Measurements from ENCODE around the gene FAM149A.

The FAM149A gene

DNA sequence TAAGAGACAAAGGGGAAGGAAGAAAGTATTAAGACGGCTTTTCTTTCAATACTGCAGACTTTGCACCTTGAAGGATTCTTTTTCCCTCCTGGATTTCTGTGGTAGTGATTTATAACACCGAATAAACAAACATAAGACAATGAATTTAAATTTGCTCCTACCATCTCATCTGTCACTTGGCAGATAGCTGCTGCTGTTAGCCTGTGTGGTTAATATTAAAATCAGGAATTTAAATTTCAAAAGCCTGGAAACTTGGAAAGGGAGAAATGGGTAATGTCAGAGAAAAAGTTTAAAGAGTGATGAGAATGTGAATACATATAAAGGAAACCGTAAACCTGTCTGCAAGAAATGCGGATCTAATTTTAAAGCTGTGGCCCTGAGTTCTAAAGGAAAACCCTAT lies 3.4 kb downstream of the FAM149A start:
- DNase-seq, result no peak

DNA sequence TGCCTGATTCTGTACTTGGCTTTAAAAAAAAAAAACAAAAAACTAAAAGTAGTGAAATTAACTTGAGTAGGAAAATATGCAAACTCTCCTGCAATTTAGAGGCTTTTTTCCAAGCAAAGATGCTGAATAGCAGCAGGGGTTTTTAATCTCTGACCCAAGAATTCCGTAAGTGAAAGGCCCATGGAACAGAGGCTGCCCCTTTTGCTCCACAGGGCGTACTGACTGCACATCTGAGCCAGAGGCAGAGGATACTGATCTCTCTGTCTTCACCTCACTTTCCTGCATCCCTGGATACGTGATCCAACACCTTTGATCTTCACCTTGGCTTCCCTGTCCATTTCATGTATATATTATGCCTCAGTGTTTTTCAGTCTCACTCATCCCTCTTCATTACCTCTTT lies 3.9 kb downstream of the FAM149A start:
- no peak for DNase-seq

DNA sequence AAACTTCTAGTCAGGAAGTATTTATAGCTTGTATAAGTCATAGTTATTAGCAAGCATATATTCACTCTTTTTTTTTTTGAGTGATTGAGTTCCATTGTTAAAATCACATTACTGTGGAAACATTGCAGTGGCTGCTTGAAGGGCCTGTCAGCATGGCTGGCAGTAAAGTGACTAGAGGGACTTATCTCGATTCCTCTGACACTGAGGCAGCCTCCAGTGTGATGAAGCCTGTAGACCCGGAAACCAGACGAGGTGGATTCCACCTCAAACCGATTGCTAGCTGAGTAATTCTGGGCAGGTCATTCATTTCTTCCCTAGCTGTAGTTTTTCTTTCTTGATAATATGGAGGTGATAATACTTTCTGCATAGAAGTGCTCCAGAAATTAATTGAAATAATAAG lies 4.7 kb downstream of the FAM149A start:
- no peak for DNase-seq

DNA sequence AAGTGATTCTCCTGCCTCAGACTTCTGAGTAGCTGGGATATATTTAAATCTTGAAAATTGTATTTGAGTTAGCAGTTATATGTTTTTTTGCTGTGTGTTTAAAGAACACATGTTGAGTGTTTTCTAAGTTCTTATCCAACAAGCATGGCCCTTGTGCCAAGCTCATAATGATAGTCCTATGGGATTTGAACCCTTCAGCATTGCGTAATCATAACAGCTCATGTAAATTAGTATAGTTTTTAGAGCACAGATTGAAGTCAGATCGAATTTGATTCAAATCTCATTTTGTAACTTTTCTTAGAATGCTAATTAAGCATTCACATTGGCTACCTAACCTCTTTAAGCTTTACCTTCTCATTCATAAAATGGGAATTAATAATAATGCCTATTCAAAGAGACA lies 12.2 kb downstream of the FAM149A start:
- no peak for DNase-seq

DNA sequence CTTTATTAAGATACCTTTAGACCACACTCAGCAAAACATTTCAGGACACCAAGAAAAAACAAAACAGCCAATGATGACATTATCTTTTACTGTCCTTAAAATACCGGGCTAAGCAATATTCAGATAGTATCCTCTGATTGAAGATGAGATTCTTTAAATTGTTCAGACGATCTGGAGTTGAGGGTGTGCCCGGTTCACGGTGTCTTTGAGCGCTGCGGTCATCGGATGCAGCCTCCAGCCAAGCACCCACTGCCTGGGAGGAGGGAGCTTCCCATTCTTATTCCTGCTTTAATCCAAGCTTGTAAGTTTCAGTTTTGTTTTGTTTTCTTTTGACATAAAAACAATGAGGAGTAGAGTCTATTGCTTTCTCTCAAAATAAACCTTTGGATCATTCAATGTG lies 14.1 kb downstream of the FAM149A start:
- no peak for DNase-seq

DNA sequence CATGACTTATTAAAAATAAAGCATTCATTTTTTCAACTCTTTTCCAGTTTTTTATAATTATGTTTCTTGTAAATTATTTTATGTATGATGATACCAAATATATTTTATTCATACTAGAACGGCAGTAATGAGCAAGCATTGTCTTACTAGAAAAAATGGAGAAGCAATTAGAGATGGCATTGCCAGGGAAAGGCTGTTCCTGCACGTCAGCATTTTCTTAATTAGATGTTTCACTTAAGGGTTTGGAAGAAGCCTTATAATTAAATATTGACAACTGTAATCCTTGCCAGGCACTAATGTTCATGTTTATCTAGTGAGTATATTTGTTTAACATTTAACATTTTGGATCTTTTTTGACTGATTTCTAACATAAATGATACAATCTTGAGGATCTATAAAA lies 16.6 kb downstream of the FAM149A start:
- no peak for DNase-seq

DNA sequence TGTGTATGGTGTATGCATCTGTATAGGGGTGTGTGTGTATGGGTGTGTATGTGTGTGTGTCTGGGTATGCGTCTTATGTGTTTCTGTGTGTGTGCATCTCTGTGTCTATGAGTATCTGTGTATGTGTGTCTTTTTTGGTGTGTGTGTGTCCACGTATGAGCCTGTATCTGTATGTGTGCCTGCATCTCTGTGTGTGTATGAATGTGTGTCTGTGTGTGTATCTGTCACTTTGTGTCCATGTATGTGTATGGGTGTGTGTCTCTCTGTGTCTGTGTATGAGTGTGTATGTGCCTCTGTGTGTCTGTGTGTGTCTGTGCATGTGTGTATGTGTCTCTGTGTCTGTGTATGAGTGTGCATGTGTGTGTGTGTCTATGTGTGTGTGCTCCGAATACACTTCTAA lies 24.3 kb downstream of the FAM149A start:
- DNase-seq, result no peak

DNA sequence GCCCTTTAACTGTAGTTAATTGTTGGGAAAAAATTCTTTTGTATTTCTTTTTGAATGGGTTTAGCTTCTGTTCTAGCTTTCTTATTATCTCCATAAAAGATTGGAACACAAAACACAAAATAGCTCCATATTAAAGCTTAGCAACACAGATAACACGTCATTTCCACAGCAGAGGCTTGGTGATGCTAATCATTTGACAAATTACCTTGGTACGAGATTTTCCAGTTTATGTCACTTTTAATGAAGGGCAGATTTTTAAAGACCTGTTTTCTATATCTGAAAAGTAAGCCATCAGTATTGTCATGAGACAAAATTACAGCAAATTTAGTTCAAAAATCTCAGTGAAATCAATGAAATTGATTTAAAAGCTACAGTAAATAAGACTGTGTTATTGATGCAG lies 27.4 kb downstream of the FAM149A start:
- no peak for DNase-seq

DNA sequence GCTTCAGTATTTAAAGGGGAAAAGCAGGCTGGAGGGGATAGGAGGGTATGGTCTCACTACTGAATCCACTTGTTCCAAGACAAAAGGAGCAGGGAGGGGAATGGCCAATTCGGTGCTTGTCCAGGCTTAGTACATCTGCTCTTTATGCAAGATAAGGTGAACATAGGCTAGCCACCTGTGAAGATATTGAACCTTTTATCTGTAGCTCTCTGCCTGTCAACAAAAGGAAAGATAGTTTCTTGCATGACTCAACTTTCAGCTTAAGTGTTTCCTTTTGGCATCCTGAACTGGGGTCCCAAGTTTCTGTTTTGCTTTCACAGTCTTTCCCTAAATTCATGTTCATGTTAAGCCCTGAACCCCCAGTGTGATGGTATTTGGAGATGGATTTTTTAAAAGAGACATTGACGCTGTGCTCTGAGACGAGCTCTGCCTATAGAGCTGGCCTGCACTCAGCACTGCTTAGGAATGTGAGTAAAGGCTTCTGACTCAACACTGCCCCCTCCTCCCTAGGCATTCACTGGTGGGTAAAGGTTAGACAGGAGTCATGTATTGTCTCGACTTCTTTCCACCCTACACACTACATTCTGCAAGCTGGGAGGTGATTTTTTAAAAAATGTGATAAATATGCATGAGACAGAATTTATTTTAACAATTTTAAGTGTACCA lies 28.2 kb downstream of the FAM149A start:
- DNase-seq, result no peak

DNA sequence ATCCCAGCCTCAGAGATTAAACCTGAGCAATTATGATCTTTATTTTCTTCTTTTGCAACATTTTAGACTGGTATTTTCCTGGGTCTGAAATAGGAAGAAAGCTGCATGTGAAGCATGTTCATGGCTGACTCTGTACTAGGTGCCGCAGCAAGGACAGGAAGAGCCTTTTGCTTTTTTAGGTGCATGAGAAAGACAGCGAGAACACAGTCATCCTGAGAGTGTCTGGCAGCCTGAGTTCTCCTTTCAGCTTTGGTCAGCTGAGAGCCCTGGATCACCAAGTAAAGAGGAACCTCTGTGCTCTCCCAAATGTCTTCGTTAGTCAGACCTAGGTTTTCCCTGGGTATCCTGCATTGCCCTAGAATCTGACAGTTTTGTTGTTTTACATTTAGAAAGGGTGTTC lies 29.8 kb downstream of the FAM149A start:
- DNase-seq, result no peak

DNA sequence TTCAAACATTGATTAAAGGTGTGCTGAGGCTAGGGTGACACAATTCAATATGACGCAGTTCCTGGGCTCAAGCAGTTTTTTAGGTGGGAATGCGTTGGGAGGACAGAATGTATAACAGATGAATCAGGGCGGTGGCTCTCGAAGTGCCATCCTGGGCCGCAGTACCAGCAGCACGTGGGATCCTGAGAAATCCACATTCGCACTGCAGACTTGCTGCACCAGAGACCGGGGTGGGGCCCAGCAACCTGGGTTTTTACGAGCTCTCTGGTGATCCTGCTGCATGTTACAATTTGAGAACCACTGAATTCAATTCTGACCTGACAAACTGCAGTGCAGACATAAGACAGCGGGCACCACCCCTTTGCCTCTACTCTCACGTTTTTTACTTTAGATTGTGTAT lies 30.4 kb downstream of the FAM149A start:
- no peak for DNase-seq

DNA sequence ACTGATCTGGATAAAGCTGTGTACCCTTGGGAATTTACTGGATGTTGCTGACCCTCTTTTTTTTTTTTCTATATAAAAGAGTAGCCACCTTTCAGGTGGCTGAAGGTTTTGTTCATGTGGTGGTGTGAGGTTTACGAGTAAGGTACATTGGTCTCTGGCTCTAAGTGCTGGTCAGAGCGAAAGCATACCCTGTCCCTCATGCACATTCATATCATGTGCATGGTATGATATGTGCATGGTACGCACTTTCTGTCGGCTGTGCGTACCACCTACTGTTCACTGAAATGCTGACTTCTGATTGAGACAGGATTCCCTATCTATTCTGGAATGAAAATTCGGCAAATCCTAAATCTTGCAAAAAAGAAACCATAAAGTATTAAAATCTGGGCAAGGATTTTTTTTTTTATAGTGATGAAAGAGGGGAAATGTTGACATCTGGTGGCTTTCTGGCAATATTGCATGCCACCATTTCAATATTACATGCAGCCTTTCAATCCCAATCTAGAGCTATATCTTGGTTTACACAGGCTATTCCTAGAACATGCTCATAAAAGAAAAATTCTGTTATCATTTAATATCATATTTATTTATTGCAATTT lies 32.8 kb downstream of the FAM149A start:
- DNase-seq, result peak; percentile 10

DNA sequence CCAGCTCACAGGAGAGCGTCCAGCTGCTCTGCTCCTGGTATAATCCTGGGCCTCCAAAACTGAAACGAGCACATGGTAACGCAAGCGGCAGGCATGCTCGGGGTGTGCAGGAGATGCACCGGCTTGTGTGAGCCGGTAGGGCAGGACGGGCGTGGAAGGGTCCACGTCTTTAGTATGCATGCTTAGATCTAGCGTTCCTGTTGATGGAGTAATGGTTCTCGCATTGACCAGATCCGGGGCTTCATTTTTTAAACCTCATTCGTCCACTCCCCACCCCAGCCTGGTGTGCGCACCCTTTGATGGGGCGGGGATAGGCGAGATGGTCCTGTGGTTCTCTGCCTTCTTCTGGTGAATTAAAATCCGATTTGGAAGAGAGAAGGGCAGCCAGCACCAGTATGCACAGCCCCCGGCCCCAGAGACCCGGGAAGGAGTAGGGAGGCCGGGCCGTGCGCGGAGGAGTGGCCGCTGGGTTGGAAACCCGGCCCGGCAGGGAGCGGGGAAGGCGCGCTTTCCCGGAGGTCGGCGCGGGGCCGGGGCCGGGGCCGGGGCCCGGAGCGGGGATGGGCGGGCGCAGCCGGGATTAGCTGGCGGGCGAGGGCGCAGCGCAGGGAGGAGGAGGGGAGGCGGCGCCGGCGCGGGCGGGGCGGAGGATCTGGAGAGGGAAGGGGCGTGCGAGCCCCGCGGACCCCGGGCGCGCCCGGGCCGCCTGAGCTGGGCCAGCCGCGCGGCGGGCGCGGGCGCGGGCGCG lies 39.9 kb downstream of the FAM149A start:
- DNase-seq, result peak; percentile 5

DNA sequence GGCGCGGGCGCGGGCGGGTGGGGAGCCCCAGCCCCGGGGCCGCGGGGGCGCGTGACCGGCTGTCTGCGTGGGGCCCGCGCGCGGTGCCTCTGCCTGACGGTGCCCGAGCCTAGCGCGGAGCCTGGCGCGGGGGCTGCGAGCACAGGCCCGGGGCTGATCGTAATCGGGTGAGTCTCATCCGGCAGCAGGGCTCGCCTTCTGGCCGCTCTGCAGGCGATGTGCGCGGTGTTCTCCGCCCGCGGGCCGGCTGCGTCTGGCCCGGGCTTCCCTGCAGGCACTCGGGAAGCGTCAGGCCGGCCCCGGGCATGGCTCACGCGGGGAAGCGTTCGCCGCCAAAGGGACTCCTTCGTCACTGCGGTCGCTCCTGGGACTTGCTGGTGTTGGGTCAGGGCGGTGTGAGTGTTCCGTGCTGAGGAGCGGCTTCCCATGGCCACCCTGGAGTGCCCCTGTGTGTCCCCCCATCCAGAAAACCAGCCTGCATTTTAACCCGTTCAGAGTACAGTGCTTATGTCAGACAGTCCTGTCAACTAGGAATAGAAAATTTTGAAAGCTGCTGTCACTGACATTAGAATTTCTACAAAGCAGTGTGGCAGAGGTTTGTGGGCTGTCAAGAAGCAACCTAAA lies 40.6 kb downstream of the FAM149A start:
- DNase-seq, result peak; percentile 6

DNA sequence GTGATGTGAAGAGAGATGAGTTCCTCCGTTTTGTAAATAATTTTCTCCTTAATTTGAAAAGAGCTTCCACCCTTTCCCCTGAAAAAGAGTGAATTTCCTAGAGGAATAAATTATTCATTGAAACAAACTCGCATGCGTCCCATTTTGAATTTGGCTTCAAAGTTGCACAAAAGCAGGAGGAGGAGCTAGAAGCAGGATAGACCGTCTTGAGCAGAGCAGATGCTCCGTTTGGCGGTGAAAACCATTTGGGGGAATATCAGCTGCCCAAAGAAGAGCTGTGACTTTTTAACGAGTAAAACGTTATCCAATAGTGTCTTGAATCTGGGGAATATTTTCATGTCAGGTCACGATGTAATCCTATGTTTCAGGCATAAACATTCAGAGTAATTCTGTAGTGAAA lies 42.0 kb downstream of the FAM149A start:
- DNase-seq, result no peak

DNA sequence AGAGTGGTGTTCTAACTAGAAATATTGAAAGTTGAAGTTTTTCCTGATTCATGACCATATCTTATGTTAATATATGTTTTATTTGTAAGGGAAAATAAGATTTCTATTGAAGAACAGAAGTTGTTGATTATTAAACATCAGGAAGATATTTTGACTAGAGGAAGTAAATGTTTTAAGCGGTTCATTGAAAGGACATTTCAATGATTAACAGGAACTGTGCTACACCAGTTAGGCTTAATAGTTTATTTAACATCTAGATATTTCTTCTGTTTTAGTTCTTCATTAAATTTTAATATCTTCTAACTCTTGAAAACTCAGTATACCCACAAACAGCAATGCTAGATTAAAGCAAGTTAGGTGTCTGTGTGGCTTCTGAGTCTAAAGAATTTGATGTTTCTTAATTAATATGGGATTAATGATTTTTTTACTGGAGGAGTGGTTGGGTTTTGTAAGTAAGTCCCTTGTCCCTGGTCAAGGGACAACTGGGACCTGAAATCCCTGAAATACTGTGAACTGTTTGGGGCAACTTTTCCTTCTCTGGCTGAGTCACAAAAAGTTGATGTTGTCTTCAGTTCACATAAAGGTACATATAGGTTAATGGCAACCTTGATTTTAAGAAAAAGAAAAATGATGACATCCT lies 44.0 kb downstream of the FAM149A start:
- no peak for DNase-seq

DNA sequence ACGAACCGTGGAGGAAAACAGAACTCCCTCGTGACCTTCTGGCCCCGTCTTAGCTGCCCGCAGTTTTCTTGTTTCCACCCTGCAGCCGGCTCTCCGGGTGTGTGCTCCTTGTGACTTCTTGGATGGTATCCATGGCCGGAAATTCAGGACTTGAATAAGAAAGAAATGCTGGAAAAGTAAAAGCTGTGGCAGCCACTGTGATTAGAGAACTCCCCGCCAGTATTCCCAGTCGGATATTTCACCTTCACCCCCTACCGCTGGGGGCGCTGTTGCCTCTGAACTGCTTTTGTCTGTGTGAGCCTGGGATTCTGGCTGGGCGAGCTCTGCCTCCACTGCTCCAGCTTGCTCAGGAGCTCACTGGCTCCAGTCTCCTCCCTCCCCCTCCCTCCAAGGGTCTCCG lies 45.4 kb downstream of the FAM149A start:
- DNase-seq, result peak; percentile 56

DNA sequence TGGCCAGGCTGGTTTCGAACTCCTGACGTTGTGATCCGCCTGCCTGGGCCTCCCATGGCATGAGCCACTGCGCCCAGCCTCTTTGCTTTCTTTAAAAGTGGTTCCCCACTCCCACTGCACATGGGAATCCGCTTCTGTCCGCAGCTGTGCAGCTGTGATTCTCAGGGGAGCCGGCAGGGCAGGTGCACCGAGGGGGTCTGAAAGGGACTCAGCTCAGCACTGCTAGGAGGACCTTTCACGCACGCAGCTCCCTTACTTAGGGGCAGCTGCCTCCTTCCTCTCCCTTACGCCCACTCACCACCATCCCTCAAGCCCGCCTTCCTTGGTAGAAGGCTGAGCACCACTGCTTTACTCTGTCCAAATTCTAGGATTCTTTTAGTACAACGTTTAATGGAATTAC lies 46.4 kb downstream of the FAM149A start:
- DNase-seq, result no peak

DNA sequence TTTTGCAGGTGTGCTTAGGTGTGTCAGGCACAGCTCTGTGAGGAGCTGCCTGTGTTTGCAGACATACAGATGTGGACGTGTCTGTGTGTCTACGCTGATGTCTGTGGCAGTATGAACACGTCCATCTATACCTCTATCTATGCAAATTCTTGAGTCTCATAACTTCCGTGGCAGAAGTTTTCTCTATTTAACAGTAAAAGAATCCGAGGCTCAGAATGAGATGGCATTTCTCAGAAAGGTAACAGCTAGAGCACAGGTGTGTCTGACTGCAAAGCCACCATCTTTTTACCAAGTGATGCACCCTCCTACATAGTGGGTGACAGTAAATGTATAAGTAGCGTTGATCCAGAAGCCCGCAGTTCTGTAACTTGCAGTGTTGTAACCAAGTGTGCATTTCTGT lies 47.0 kb downstream of the FAM149A start:
- DNase-seq, result no peak

DNA sequence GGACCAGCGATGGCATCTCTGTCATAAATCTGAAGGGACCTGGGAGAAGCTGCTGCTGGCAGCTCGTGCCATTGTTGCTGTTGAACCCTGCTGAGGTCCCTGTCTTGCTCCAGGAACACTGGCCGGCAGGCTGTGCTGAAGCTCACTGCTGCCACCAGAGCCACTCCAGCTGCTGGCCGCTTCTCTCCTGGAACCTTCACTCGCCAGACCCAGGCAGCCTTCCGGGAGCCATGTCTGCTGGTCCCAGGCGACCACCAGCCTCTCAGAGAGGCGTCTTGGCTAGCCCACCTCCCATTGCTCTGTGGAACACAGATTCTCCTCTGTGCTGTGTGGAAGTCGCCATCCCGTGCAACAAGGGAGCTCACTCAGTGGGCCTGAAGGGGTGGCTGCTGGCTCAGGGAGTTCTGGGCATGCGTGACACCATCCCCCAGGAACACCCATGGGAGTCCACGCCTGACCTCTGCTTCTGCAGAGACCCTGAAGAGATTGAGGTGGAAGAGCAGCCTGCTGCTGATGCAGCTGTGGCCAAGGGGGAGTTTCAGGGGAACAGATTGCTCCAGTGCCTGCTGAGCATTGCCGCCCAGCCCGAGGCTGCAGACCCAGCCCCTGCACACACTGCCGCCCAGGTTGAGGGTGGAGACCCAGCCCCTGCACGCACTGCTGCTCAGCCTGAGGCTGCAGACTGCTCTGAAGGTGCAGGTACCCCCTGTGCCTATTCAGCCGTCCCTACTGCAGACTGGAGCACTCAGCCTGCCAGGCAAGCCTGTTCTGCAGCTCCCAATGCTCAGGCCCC lies 53.7 kb downstream of the FAM149A start:
- DNase-seq, result no peak

DNA sequence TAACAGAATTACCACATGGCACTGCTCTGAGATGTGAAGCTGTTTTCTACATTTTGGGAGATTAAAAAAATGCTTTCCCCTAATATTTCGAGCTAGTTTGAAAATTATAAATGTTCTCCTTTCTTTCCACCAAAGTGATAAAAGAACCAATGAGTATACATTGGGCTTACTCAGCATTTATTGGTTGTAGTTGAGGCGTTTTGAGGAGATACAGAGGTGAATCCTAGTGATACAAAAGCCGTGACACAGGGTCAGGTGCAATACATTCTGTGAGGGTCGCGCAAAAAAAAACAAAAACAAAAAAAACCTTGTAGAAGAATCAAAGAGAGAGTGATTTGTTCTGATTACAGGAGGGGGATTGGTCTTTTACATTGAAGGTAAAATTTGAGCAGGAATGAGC lies 54.5 kb downstream of the FAM149A start:
- DNase-seq, result no peak

DNA sequence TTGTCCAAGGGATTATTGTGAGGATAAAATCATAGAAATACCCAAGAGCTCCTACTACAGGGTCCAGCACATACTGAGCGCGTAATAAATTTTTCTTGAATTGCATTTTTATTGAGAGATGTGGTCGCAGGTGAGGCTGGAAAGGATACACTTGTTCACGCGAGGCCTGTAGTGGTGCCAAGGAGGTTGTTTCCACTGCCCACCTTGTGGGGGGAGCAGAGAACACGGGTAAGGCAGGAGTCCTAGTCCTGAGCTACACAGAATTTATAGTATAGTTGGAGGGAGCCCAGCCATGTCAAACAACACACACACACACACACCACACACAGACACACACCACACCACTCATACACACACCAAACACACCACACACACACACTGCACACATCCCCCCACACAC lies 55.1 kb downstream of the FAM149A start:
- DNase-seq, result no peak

DNA sequence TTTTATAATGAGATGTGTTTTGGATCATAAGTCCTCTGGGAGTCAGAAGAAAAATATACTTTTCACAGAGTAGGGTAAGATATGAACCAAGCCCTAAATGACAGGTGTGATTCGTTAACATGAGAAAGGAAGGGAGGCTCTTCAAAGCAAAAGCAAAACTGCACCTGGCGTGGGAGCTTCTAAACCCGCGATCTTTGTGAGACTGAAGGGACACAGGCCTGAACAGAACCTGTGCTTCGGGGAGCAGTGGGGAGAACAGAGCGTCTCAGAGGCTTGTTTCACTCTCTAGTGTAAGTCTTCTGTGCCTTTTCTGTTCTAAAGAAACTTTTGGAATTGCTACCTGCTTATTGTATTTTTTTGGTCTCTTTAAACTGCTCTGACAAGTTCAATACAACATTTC lies 56.6 kb downstream of the FAM149A start:
- DNase-seq, result no peak
